Measurements from ENCODE around the gene LDLR.

DNA sequence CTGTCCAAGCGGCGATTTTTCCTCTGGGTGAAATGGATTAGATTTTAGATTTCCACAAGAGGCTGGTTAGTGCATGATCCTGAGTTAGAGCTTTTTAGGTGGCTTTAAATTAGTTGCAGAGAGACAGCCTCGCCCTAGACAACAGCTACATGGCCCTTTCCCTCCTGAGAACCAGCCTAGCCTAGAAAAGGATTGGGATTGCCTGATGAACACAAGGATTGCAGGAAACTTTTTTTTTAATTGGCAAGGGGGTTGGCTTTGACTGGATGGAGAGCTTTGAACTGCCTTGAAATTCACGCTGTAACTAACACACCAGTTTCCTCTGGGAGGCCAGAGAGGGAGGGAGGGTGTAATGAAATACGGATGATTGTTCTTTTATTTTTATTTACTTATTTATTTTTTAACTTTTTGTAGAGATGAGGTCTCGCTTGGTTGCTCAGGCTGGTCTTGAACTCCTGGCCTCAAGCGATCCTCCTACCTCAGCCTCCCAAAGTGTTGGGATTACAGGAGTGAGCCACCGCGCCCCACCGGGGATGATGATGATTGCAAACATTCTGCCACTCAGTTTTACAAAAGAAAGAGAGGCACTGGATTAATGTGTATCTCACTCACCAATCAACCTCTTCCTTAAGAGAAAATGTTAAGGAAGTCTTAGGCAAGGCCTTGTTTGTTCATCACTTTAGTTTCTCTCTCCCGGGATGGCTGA, 1.9 kb downstream of the LDLR start:
- TF ChIP-seq, protein P1, sequence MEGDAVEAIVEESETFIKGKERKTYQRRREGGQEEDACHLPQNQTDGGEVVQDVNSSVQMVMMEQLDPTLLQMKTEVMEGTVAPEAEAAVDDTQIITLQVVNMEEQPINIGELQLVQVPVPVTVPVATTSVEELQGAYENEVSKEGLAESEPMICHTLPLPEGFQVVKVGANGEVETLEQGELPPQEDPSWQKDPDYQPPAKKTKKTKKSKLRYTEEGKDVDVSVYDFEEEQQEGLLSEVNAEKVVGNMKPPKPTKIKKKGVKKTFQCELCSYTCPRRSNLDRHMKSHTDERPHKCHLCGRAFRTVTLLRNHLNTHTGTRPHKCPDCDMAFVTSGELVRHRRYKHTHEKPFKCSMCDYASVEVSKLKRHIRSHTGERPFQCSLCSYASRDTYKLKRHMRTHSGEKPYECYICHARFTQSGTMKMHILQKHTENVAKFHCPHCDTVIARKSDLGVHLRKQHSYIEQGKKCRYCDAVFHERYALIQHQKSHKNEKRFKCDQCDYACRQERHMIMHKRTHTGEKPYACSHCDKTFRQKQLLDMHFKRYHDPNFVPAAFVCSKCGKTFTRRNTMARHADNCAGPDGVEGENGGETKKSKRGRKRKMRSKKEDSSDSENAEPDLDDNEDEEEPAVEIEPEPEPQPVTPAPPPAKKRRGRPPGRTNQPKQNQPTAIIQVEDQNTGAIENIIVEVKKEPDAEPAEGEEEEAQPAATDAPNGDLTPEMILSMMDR (IDR thresholded peaks at IDR 0.05): no peak
- TF ChIP-seq TP53 (CRISPR knock-in tag; IDR thresholded peaks at IDR 0.05): no peak
- no peak for TF ChIP-seq HOXB5 (CRISPR knock-in tag; IDR thresholded peaks at IDR 0.05)
- TF ChIP-seq, protein P2, sequence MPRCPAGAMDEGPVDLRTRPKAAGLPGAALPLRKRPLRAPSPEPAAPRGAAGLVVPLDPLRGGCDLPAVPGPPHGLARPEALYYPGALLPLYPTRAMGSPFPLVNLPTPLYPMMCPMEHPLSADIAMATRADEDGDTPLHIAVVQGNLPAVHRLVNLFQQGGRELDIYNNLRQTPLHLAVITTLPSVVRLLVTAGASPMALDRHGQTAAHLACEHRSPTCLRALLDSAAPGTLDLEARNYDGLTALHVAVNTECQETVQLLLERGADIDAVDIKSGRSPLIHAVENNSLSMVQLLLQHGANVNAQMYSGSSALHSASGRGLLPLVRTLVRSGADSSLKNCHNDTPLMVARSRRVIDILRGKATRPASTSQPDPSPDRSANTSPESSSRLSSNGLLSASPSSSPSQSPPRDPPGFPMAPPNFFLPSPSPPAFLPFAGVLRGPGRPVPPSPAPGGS (IDR thresholded peaks at IDR 0.05): no peak
- TF ChIP-seq POLR2A (IDR thresholded peaks at IDR 0.05; ENCODE audit: low read length): no peak
- no peak for TF ChIP-seq MAFK (IDR thresholded peaks at IDR 0.05; ENCODE audit: partially characterized antibody)
- TF ChIP-seq JUNB (IDR thresholded peaks at IDR 0.05): no peak
- TF ChIP-seq, protein P3, sequence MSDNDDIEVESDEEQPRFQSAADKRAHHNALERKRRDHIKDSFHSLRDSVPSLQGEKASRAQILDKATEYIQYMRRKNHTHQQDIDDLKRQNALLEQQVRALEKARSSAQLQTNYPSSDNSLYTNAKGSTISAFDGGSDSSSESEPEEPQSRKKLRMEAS (IDR thresholded peaks at IDR 0.05): no peak
- TF ChIP-seq RNF2 (IDR thresholded peaks at IDR 0.05; ENCODE audit: borderline replicate concordance, low read depth): no peak
- TF ChIP-seq BHLHE40 (IDR thresholded peaks at IDR 0.05; ENCODE audit: low read depth, low read length): no peak
